GM19467 (cell line): ENCODE data around the gene SPPL2B.
"Not testable (repeated sequence)": the region's sequence is repeated elsewhere in the genome, so short reads cannot be mapped to it uniquely, and the experiment has no call there.

ENCODE experiments used
- ATAC-seq: cut with Tn5 transposase; IDR thresholded peaks from one replicate; pipeline ENCODE4 v1.9.1; 2021; ENCODE audit warnings: mild to moderate bottlenecking, moderate library complexity; ENCODE audit not compliant: unreplicated experiment

The SPPL2B gene

DNA sequence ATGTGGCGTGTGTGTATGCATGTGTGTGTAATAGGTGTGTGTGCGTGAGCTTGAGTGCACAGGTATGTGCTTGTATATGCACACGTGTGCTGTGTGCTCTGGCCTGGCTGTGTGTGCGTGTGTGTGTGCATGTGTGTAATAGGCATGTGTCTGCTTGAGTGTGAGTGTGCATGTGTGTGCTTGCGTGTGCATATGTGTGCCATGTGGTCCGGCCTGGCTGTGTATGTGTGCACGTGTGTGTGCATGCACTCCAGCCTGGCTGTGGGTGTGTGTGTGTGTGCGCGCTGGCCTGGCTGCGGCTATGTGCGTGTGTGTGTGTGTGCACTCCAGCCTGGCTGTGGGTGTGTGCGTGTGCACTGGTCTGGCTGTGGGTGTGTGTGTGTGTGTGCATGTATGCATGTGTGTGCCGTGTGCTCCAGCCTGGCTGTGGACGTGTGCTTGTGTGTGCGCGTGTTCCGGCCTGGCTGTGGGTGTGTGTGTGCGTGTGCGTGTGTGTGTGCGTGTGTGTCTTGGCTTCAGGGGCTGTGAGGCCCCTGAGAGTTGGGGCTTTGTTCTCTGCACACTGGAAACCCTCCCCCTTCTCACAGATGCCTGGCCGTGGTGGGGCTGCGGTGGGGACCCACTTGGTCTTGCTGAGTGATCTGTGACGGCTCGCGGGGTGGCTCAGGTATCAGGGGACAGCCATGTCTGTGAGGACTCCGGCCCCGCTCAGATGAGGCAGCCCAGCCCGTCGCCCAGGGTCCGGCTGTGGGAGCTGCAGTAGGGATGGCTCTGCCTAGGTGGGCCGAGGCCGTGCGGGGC lies 8.2 kb downstream of the SPPL2B start:
- no peak for ATAC-seq

DNA sequence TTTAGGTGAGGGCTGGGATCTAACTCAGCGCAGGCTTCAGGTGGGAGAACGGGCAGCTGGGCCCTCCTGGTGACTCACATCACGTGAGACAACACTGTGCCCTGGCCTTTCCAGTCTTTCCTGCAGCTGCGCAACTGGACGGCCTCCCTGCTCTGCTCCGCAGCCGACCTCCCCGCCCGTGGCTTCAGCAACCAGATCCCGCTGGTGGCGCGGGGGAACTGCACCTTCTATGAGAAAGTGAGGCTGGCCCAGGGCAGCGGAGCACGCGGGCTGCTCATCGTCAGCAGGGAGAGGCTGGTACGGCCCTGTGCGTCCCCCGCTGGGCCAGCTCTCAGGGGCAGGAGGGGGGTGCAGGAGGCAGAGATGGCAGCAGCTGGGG lies 8.8 kb downstream of the SPPL2B start:
- no peak for ATAC-seq

DNA sequence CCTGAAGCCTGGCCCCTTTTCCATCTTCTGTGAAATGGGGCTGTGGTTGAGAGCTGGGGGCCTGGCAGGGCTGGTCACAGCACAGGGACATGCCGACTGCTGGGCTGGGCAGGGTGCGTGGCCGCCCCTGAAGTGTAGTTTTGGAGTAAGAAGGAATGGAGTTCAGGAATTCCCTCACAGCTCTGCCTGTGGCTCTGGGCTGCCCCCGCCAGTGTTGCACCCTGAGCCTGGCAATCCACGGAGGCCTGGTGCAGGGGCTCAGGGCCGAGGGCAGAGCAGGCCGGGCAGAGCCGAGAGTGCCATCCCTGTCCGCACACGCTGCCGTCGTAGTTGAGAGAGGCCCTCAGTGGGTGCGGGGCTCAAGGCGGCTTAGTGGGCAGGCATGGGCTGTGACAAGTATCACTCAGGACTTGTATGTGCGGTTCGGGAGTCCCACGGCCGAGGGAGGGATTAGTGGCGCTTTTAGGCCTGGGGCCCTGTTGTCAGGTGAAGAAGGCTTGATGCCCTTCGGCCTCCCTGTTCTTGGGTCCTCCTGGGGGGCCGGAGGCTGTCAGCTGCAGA lies 9.7 kb downstream of the SPPL2B start:
- no peak for ATAC-seq

DNA sequence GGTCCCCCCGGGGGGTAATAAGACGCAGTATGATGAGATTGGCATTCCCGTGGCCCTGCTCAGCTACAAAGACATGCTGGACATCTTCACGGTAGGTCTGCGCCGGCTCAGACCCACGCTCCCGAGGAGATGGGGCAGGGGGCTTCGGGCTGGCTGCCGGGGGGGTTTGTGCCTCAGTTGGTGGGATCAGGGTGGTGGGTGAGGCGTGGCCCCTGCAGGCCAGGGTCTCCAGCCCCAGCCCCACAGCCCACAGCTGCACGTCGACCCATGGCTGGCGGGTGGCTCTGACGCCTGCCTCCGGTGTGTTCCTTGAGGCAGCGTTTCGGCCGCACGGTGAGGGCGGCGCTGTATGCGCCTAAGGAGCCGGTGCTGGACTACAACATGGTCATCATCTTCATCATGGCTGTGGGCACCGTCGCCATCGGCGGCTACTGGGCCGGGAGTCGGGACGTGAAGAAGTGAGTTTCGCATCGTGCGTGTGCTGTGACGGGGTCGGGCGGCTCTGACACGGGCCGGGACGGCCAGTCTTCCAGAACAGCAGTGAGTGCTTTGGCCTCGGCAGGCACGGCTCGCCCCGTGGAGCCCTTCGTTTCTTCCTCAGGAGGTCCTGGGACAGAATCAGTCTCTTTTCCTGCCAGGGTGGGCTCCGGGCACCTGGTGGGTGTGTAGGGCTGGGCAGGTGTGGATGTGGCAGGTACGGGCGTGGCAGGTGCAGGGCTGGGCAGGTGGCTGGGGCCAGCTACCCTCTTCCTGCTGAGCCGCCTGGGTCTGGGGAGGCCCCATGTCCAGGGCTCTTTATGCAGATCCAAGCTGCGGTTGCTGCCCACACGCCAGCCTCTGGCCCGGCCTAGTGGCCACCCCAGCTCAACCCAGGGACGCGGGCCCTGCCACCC lies 10.5 kb downstream of the SPPL2B start:
- ATAC-seq, result no peak

DNA sequence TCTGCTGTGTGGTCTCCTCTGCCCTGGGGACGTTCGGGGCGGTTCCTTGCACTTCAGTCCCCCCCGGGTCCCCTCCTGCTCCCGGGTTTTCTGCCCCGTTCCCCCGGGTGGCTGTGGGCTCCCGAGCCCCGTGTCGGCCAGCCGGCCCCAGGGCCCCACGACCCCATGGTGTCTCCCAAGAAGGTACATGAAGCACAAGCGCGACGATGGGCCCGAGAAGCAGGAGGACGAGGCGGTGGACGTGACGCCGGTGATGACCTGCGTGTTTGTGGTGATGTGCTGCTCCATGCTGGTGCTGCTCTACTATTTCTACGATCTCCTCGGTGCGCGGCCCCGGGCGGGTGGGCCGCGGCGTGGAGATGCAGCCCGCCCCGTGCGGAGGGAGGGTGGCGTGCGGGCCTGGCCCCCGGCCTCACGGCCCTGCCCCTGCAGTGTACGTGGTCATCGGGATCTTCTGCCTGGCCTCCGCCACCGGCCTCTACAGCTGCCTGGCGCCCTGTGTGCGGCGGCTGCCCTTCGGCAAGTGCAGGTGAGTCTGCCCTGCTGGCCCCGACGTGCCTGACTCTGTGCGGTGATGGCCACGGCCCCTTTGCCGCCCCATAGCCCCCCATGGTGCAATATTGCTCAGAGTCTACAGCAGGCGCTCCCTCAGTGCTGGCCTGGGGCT lies 11.3 kb downstream of the SPPL2B start:
- no peak for ATAC-seq

DNA sequence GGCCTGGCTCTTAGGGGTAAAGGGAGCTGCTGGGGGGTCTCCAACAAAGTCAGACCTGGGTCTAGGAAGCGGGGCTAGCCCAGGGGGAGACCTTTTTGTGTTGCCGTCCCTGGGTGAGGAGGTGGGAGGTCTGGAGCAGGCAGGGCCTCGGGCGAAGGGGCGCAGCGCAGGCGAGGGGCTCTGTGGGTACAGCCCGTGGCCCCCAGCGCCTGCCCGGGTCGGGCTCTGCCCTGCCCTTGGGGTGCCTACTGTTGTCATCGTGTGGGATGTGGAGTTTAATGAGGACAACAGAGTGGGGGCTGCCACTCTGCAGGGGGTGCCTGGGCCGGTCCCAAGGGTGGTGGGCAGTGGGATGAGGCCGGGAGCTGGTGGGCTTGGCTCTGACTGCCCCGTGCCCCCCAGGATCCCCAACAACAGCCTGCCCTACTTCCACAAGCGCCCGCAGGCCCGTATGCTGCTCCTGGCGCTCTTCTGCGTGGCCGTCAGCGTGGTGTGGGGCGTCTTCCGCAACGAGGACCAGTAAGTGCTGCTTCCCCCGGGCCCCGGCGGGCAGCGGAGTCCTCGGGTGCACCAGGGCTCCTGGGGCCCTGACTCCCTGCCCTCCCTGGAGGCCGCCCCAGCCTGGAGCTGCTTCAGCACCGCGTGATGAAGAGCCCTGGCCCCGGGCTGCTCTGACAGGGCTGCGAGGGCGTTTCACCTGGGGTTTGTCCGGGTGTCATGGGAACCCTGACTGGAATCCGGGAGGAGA lies 12.2 kb downstream of the SPPL2B start:
- no peak for ATAC-seq

DNA sequence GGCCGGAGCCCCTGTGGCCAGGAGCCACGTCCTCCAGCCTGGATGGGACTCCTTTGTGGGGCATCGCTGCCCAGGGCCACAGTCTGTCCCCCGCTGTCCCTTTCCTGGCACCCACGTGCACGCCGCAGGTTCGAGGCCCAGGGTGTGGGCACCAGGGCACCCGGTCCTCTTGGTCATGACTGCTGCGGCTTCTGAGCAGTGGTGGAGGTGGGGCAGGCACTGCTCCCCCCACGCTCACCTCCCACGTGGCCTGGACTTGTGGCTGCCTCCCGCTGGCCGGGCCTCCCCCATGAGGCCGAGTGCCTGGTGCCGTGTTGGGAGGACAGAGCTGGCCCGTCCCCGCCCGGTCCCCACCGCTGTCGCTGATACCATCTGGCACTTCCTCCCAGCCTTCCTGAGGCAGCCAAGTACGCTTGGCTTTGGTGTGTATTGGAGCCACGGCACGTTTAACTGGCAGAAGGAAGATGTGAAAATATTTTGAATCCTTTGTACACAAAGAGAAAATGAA lies 12.8 kb downstream of the SPPL2B start:
- no peak for ATAC-seq

DNA sequence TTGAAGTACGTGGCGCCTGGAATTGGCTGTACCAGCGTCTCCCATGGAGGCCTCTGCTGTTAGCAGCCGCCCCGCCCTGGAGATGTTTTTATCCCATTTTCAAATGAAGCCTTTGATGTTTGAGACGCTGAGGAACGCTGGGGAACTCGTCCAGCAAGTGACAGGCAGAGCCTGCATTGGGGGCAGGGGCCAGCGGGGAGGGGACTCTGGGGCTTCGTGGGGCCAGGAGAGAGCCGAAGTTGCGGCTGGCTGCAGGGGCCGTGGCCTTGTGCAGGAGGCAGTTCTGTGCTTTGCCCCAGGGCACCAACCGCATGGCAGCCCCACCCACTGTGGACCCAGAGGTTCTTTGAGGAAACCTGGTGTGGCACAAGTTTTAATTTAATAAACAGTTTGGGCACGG lies 13.5 kb downstream of the SPPL2B start:
- no peak for ATAC-seq

DNA sequence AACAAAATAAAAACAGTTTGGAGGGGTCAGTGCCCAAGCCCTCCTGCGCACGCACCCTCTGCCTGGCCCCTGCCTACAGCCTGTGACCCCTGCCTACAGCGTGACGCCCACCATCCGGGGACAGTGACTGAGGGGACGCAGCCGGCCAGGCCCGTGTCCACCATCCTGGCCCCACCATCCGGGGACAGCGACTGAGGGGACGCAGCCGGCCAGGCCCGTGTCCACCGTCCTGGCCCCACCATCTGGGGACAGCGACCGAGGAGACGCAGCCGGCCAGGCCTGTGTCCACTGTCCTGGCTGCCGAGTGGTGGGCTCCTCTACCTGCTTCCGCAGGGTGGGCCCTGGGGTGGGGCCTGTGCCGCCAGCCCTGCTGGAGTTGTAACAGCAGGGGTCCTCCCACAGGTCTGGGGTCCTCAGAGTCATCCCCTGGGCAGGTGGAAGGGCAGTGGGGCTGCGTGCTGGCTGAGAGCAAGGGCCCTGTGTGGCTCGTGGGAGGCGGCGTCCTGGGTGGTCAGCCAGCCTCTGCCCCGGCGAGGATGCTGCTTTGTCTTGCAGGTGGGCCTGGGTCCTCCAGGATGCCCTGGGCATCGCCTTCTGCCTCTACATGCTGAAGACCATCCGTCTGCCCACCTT lies 14.3 kb downstream of the SPPL2B start:
- no peak for ATAC-seq

DNA sequence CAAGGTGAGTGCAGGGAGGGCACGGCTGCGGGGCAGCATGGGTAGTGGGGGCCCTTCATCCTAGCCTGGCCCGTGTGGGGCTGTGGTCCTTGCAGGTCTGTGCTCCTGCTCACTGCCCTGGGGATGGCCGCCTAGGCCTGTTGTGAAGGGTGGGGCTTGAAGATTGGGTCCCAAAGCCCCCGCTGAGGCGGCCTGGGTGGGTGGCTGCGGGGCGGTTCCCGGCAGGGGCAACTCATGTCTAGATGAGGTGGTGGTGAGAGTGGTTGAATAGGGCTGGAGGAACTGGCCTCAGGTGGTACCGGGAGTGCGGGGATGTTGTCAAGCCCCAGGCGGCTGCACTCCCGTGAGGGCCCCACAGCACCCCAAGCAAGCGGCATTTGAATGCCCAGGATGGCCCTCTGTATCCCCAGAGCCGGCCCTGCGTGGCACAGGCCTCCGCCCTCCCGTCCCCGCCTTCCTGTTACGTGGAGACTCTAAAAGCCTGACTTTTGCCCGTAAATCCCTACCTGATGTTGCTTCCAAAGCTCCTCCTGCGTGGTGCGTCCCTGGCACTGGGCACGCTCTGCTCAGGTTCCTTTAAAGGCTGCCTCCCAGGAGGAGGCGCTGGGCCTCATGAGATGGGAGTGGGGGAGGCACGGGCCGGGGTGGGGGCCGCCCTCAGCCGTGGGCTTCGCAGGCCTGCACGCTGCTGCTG lies 15.0 kb downstream of the SPPL2B start:
- no peak for ATAC-seq

DNA sequence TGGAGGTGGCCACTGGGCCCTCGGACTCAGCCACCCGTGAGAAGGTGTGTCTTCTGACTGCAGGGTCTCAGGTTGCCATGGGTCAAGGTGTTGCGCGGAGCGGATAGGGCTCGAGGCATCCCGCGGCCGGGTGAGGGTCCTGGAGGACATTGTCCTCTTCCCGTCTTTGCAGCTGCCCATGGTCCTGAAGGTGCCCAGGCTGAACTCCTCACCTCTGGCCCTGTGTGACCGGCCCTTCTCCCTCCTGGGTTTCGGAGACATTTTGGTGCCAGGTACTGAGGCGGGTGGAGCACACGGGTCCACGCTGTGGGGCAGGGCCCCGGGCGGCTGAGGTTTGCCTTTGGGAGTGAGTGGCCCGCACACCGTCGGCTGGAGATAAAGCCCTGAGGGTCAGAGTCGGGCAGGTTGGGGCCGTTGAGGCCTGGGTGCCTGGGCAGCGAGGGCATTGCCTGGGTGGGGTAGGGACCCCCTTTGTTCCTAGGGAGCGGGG lies 15.9 kb downstream of the SPPL2B start:
- ATAC-seq, result no peak

DNA sequence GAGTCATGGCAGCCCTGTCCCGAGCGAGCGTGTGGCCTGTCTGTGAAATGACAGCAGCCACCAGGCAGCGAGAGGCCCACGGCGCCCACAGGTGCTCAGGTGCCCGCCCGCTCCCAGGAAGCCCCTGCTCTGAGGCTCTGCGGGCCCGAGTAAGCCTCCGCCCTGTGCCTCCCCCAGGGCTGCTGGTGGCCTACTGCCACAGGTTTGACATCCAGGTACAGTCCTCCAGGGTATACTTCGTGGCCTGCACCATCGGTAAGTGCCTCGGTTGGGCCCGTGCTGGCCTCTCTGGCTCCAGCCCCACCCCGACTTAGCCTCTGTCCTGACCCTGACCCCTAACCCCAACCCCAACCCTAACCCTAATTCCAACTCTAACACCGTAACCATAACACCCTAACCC lies 16.6 kb downstream of the SPPL2B start:
- no peak for ATAC-seq

DNA sequence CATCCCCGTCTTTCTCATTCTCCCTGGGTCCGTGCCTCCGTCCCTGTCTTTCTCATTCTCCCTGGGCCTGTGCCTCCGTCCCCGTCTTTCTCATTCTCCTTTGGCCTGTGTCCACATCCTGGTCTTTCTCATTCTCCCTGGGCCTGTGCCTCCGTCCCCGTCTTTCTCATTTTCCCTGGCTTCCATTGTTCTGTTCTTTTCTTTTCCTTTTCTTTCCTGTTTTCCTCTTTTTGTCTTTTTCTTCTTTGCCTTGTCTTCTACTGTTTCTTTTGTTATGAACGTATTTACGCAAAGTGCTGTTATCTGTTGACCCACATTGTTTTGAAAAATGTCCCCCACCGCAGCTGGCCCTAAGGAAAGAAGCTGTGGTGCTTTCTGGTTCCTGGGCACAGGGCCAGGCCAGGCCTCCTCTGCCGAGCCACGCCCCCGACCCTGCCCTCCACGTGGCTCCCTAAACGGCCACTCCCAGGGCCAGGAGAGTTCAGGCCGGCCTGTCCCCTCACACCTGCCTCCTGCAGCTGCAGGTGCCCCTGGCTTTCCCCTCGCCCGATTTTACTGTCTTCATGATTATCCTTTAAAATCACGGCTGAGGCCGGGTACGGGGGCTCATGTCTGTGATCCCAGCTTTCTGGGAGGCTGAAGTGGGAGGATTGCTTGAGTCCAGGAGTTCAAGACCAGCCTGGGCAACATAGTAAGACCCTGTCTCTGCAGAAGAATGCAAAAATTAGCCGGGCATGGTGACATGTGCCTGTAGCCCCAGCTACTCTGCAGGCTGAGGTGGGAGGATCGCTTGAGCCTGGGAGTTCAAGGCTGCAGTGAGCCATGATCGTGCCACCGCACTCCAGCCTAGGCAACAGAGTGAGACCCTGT lies 17.5 kb downstream of the SPPL2B start:
- no peak for ATAC-seq

DNA sequence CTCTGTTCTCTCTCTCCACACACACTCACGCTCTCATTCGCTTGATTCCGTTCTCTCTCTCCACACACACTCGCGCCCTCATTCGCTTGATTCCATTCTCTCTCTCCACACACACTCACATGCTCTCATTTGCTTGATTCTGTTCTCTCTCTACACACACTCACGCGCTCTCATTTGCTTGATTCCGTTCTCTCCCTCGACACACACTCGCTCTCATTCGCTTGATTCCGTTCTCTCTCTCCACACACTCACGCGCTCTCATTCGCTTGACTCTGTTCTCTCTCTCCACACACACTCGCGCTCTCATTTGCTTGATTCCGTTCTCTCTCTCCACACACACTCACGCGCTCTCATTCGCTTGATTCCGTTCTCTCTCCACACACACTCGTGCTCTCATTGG lies 21.3 kb downstream of the SPPL2B start:
- ATAC-seq, result not testable (repeated sequence)

DNA sequence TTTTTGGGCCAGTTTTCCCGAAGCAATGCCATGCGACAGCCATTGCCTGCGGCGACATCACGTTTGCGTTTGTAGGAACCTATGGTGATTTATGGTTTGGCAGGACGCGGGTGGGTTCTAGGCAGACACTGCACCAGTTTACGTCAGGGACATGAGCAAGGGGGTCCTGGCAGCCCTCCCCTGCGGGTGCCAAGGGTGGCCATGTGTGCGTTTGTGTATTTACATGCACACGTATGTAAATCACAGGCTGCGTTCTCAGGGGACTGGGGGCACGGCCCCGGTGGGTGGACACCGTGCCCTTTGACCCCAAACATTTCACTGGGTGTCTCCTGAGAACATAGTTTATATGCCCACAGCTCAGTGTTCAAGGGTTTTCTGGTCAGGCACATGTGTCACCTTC lies 22.2 kb downstream of the SPPL2B start:
- ATAC-seq, result no peak

DNA sequence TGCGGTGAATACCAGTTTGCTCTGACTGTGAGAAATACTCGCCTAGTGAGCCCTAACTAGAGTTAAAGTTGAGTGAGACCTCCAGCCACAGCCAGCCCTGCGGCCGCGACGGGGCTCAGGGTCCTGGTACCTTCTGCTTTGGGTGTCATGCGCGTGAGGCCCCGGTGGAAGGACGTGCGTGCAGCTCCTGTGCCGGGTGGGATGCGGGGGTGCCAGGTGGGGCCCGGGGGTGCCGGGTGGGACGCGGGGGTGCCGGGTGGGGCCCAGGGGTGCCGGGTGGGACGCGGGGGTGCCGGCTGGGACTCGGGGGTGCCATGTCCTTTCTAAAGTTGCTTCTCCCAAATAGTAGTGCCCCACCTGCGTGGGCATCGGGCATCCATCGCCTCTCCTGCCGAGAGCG lies 23.1 kb downstream of the SPPL2B start:
- ATAC-seq, result no peak

DNA sequence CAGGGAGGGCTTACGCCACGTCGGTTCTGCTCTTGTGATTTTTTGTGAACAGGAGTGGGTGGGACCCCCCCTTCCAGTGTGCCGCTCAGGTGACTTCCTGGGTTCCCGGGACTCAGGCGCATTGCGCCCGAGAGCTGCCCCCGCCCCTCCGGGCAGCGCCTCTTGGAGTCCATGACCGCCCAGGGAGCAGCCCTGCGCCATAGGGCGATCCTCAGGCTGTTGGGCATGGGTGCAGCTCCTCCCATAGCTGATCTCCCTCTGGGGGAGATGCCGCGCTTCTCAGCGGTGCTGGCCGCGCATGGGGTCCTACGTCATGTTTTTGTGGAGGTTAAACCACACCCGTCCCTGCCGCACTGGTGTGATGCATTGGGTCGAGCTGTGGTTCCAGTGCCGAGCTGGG lies 23.6 kb downstream of the SPPL2B start:
- no peak for ATAC-seq

DNA sequence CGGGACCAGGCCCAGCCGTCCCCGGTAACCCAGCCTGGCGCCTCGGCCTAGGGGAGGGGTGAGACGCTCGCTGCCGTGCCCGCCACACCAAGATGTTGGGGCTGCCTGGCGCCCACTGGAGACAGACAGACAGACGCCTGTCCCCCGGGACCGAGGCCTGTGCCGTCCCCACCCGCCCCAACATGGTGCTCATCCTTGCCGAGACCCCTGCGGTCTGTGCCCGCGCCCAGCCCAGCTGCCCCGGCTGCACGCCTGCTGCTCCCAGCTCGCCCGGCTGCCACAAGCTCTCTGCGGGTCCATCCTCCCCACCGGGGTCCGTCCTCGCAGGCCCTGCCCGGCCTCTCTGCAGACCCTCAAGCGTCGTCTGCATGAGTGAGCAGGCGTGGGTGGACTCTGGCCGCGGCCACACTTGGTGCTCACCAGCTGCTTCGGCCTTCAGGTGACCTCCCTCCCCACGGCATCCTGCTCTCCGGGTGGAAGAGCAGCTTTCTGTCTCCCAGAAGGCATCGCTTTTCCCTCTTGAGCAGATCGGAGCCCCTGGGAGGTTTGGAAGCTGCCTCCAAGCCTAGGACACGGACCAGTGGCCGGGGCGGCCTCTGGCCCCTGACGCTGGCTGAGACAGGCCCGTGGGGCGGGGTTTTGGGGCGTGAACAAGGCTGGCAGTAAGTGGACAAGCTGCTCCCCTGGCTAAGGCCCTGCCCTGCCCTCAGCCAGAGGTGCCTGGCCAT lies 24.8 kb downstream of the SPPL2B start:
- no peak for ATAC-seq
